PC-9 (cell line): ENCODE measurements around the gene AKAP13.

ENCODE experiments used
- EZH2 ChIP-seq: fragments of 200-600 bp; sonication (generic); IDR thresholded peaks from 2 replicates; pipeline ENCODE4 v1.8.0; 2017; ENCODE audit warnings: antibody characterized with exemption, low read depth
- TF ChIP-seq, protein P1 (sequence below): fragments of 200-600 bp; sonication (generic); conservative IDR thresholded peaks from 2 replicates; pipeline ENCODE4 v1.6.1; 2017; ENCODE audit warnings: mixed run types, antibody characterized with exemption, mild to moderate bottlenecking, moderate library complexity

DNA sequence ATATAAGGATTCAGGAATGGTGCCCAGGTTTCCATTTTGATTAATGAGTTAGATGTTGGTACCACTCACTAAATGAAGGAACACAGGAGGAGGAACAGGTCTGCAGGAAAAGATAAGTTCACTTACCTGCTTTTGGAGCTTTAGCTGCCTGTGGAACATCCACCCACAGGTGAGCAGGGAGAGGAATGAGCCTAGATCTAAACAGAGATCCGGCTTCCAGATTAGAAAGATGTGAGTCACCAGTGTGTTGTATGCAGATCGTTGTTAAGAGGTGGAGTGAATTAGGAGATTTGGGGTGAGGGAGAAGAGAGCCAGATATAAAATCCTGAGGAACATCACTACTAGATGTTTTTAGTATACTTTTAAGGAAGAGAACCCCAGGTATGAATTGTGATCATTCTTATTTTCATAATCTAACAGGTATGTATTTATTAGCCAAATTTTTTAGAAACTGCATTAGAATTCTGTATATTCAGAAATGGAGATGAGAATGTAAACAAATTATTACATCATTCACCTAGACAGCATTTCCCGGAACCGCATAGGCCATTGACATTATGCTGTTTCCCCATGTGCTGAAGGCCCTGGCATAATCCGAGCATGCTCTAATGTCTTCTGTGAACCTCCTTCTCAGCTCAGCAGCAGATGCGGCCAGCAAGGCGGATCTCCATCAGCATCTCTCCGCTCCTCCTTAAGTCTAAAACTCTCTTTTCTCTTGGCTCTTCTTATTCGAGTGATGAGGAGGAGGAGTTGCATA, 296.1 kb downstream of the AKAP13 start:
- TF ChIP-seq, protein P1, sequence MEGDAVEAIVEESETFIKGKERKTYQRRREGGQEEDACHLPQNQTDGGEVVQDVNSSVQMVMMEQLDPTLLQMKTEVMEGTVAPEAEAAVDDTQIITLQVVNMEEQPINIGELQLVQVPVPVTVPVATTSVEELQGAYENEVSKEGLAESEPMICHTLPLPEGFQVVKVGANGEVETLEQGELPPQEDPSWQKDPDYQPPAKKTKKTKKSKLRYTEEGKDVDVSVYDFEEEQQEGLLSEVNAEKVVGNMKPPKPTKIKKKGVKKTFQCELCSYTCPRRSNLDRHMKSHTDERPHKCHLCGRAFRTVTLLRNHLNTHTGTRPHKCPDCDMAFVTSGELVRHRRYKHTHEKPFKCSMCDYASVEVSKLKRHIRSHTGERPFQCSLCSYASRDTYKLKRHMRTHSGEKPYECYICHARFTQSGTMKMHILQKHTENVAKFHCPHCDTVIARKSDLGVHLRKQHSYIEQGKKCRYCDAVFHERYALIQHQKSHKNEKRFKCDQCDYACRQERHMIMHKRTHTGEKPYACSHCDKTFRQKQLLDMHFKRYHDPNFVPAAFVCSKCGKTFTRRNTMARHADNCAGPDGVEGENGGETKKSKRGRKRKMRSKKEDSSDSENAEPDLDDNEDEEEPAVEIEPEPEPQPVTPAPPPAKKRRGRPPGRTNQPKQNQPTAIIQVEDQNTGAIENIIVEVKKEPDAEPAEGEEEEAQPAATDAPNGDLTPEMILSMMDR: no peak
- TF ChIP-seq EZH2: no peak
